Measurements from ENCODE around the gene MTMR3.
"Not testable (repeated sequence)": the region's sequence is repeated elsewhere in the genome, so short reads cannot be mapped to it uniquely, and the experiment has no call there.

MTMR3 gene

GRCh38 chr22:30061094-30061493 lies 178.1 kb downstream of the MTMR3 start:
- not testable (repeated sequence) for DNase-seq

DNA sequence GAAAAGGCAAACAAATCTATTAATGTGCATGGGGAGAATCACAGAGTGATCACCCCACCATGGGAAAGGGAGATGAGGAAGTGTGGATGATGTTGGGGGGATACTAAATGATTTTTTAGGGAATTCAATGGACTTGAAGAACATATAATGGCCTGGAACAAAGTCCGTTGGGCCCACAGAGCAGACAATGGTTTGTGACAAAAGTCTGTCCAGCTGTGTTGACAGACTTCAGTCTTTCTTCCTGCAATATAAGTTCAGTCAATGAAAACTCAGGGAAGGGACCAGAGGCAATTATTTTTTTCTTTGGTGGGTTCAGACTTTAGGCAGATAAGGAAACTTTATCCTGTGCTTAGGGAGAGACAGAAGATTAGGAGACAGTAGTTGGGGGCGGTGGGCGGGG lies 179.3 kb downstream of the MTMR3 start:
- no peak for DNase-seq

- no peak for DNase-seq
Observed at GRCh38 chr22:30062950-30063349, 180.0 kb downstream of the MTMR3 start.

GRCh38 chr22:30064172-30064571 lies 181.2 kb downstream of the MTMR3 start:
- DNase-seq: no peak

GRCh38 chr22:30073743-30074142 lies 190.8 kb downstream of the MTMR3 start:
- DNase-seq: no peak

GRCh38 chr22:30074147-30074546 lies 191.2 kb downstream of the MTMR3 start:
- DNase-seq: no peak

DNA sequence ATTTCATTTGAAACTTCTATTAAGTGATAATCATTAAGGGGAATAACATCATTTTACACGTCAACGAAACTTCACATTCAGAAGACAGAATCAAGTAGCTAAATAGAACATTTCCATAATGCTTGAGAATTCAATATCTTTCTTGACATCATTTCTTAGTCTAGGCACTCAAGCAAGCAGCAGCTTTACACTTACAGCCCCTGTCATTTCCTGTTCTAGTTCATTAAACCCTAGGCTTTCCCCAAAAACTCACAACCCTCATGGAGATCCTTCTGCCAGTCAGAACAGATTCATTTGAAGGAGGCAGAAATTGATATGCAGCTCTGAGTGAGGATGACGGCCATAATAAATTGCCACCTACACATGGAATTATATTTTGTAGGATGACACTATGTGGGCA lies 192.0 kb downstream of the MTMR3 start:
- no peak for DNase-seq

DNA sequence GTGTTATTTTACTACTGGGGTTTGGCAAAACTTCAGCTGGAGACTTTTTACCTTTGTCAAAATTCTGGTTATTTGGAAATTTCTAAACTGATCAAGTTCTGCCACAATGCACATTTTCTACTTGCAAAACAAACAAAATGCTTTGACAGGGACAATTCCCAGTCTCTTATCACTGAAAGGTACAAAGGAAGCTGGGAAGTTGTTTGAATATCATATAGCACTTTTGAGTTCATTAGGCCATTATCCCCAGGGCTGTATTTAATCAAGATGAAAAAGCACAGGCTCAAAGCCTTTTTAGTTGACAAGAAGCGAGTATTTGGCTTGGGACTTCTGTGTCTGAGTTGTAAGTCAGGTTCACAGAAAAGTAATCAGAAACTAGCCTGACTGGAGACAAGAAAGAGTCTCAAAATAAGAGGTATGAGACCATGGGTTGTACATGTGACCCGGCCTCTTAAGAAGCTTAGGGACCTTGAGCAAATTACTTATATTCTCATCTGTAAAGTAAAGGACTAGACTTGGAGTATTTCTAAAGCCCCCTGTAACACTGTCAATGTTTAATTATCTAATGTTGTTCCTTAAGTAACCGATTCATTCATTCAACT lies 194.4 kb downstream of the MTMR3 start:
- DNase-seq: no peak

GRCh38 chr22:30078320-30079311 lies 195.6 kb downstream of the MTMR3 start:
- no peak for DNase-seq

- DNase-seq: no peak
Observed at GRCh38 chr22:30079952-30080533, 197.1 kb downstream of the MTMR3 start, which contains the start of gene HORMAD2. Gene HORMAD2, plus strand, starts transcription at chr22:30080464. Its CDS starts 13,489 bp downstream, at chr22:30093953.
